ENCODE data around the gene TFAP2A.

TFAP2A gene

DNA sequence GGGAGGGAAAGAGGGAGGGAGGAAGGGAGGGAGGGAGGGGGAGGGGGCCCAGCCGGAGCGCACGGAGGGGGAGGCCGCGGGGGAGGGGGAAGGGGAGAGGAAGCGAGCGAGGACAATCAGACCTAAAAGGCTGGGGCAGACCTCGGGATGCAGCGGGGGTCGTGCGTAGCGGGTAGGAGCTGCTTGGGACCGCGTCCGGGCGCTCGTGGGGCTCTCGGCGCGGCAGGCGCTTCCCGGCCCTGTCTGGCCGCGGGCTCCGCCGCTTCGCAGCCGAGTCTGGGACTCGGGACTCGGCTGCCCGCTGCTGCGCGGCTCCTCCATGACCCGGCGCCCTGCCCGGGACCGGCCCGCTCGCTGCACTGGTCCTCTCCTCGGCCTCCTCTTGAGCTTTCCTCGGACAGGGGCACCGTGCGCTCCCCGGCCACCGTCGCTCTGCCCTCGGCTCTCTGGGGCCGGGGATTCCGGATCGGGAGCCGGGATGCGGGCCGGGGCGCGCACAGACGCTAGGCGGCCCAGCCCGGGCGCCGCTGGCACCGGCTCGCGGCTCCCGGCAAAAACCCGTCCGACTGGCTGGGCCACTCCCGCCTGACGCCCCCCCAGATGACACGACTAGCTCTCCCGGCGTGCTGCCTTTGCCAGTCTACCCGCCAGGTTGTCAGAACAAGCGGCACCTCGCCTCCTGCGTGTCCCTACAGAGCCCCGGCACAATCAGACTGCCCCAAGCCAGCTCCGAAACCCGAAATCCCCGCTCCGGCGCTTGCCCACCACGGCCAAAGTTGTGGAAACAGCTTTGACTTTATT lies 2.2 kb downstream of the TFAP2A start:
- DNase-seq (ENCODE audit: low spot score): no peak

DNA sequence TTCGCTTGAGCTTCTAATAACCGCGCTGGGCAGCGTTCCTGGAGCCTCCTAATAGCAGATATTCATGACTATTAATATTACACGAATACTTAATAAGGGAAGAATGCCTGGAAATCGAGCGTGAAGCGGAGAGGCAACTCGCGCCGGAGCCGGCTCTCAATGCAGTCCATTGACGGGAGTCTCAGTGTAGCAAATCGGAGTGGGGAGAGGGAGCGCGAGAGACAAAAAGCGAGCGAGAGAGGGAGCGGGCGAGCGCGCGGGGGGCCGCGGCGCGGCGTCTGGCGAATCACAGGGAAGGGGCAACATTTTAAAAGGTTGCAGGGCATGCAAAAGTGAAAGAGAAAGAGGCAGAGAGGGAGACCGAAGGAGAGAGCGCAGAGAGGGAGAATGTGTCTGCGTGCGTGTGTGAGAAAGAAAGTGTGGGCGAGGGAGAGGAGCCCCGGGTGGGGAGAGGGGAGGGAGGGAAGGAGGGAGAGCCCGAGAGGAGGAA lies 2.9 kb downstream of the TFAP2A start:
- peak; percentile 29 for DNase-seq (ENCODE audit: low spot score)

DNA sequence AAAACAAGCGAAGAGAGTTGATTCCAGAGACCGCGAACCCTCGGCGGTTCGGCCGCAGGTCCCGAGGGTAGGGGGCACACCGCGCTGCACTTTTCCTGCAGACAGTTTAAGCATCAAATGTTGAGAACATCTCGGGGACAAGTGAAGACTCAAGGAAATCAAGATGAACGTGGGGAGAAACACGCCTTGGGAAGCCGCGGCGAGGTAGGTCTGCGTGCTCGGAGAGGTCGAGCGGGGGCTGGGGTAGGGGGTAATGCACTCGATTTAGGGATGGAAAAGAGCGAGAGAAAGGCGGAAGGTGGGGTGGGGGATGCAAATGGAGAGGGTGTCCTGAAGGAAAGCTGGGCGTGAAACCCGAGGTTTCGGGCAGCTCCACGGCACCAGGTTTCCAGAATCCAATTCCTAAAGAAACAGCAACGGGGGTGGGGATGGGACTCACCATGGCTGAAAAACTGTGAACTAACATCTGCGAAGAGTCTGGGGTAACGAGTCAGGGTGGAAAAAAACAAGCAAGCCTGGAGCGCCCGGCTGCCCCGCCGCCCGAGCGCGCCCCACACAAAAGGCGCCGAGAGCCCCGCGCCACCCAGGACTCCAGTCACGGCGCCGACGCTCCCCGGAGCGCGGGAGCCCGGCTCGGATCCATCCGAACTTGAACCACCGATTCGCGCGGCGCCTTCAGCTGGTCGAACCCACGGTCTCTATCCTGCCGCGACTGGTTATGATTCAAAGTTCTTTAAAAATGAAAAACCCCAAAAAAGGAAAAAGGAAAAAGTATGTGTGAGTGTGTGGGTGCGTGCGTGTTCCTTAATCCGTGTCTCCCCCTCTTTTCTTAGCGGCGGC lies 3.5 kb downstream of the TFAP2A start:
- no peak for DNase-seq (ENCODE audit: low spot score)

GRCh38 chr6:10410207-10411050 lies 4.4 kb downstream of the TFAP2A start:
- DNase-seq (ENCODE audit: low spot score): no peak

DNA sequence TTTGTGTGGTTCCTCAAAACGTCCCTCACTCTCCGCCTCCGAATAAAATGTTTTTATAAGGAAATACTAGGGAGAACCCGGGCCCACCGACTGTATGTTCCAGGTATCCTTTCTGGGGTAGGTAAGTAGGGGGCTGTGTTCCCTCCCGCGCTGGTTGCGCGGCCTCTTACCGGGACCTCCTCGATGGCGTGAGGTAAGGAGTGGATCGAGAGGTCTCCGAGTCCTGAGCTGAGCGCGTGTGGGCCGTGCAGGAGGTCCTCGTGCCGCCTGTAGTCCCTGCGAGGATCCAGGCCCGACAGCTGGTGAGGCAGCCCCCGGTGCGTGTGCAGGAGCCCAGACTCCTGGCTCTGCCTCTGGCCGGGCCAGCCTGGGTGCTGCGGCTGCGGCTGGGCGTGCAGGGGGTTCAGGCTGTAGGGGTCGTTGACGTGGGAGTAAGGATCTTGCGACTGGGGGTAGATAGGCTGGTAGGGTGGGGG lies 5.1 kb downstream of the TFAP2A start:
- no peak for DNase-seq (ENCODE audit: low spot score)

DNA sequence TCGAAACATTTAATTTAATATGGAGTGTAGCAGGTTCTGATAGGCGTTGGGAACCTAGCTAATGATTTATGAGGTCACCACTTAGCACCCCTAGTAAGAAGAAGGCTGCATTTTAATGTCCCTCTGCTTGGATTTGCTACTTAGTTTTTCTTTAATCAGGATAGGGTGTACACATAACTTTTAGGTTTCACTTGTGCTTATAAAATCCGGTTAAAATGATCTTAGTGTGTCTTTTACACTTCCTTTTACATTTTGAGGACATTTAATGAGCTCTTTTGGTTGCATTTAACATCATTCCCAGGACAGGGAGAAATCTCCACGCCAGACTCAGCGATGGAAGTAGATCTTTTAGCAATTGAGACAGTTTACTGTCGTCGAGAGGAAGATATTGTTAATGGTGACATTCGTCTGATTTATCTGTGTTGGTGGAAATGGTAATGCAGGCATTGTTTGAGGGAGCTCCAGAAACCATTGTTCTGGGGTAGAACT lies 5.6 kb downstream of the TFAP2A start:
- DNase-seq (ENCODE audit: low spot score): no peak

DNA sequence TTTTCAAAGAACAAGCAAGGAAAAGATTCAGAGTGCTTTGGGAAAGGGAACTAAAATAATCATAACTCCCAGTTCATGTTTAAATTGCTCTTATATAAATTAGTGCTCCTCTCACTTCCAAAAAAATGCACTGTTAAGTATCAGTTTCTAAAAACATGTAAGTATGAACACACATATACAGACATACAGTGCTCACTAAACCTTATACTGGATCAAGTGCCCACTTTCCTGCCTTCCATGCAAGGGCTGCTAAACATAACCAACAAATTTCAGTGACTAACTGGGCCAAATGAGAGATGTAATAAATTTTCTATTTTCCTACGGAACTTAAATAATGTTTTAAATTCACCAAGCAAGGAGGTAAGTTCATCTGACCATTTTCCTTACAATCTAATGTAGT lies 6.4 kb downstream of the TFAP2A start:
- DNase-seq (ENCODE audit: low spot score): no peak

DNA sequence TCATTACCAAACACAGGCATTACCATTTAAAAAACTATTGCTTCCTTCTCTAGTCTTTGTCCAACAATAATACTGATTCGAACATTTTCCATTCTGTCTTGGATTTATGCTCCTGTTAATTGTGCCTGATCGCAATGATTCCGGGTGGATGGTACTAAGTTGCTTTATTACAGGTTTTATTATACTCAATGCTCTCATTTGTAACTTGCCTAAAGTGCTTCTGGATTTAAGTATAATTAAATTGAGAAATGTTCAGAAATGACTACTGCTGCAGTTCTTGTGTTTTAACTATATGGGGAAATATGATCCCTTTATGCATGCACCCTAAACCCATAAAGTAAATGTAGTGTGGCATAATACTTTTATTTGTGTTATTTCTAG lies 7.2 kb downstream of the TFAP2A start:
- no peak for DNase-seq (ENCODE audit: low spot score)

DNA sequence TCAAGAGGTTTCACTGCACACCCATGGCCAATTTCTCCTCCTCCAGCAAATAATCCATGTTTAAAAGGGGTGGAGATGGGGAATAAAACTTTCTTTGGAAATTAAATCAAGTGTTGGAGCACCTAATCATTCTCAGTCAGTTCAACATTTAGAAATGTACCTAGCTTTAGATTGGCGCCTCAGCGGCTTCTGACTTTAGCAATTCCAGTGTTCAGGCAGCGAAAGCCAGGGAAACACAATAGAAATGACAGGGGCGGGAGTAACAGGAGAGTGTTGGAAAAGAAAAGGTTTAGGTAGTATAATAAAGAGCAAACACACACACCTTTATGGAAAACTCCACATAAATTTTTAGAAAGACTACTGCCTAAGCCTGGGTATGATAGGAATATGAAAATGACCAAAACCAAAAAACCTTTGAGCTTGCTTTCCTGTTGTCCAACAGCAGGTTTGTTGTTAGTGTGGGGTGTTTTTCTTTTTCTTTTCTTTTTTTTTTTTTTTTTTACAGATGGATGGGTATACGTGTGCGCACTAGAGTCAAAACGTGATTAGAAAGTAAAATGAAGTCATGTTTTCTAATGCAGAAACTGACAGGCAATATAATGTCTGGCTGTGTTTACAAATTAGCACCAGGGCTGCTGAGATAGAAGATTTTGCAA lies 7.7 kb downstream of the TFAP2A start:
- no peak for DNase-seq (ENCODE audit: low spot score)

DNA sequence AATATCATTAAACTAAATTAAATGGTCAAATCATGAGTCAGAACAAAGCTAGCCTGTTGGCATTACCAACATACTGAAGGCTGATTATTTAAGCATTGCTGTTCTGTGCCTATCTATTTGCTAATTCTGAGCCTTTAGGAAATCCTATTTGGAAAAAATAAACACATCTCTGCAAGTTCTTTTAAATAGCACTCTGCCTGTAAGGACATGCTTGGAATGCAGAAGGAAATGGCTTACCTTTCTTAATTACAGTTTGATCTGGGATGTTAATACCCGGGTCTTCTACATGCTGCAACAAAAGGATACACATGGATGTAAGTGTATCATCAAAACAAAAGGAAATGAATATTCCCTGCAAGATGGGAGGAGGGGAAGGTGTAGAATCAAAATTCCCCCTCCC lies 8.3 kb downstream of the TFAP2A start:
- no peak for DNase-seq (ENCODE audit: low spot score)

DNA sequence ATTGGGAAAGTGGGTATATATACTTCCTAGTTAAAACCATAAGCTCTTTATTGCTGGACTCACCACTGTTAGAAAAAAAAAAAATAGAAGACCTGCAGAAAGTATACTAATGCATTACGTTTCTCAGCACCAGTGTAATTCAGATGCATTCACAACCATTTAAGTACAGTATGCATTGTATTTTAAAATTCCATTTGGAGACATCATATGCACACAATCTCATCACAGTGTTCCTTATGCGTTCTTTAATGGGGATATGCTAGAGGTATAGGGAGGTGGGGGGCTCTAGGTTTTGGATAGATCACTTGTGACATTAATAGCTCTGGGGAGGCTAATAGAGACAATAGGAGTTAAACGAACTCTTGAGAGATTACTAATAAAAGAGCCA lies 9.4 kb downstream of the TFAP2A start:
- no peak for DNase-seq (ENCODE audit: low spot score)

- DNase-seq (ENCODE audit: low spot score): no peak
Observed at GRCh38 chr6:10404799-10405512, 9.9 kb downstream of the TFAP2A start.

DNA sequence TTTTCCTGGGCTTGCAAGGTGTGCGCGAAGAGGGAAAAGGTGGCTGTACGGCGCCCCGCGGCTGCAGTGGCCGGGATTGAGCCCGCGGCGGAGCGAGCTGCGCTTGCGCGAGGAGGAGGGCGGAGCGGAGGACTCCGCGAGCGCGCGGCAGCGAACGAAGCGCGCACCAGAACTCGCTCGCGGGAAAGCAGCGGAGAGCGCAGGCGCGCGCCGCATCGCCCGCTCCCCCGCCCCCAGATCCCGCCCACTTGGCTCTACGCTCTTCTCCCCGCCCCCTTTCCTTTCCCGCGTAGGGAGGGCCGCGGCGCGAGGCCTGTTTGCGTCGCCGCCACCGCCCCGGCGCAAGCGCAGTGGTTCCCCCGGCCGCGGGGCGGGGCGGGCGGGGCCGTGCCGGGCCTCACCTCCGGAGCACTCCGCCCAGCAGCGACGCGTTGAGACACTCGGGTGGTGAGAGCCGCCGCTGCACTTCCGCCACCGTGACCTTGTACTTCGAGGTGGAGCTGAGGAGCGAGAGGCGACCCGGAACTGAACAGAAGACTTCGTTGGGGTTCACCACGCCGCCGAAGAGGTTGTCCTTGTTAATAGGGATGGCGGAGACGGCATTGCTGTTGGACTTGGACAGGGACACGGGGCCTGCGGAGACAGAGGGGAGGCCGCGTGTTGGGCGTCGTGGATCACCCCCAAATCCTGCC lies 10.6 kb downstream of the TFAP2A start:
- peak; percentile 84 for DNase-seq (ENCODE audit: low spot score)

- no peak for DNase-seq (ENCODE audit: low spot score)
Observed at GRCh38 chr6:10403385-10404106, 11.3 kb downstream of the TFAP2A start.

- DNase-seq (ENCODE audit: low spot score): no peak
Observed at GRCh38 chr6:10402648-10403311, 12.1 kb downstream of the TFAP2A start.

DNA sequence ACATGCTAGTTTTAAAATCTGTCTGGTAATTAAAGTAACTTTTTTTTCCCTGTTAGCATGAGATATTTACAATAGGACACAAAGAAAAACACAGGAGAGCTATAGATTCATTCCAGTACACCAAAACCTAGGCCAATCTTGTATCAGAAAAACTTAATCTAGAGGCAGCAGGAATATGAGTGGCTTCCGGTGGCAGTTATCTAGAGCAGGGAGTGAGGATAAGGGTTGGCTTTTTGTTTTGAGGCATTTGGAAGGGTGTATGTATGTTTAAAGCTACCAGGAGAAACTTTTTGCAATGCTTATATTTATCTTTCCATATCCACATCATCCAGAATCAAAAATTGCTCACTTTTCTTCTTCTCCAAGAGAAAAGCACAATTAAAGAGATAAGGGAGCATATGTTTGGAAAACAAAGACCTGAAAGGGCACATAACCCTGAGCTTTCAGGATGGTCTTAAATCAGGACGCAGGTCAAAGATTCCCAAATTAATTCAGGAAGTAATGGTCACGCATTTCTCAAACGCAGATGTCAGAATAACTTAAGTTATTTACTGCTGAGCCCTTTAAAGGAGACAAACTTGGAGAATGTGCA lies 13.1 kb downstream of the TFAP2A start:
- DNase-seq (ENCODE audit: low spot score): no peak

- DNase-seq (ENCODE audit: low spot score): no peak
Observed at GRCh38 chr6:10401004-10401536, 13.8 kb downstream of the TFAP2A start.

- no peak for DNase-seq (ENCODE audit: low spot score)
Observed at GRCh38 chr6:10400330-10400729, 14.5 kb downstream of the TFAP2A start.
